ENCODE results near the gene BIN2.

DNA sequence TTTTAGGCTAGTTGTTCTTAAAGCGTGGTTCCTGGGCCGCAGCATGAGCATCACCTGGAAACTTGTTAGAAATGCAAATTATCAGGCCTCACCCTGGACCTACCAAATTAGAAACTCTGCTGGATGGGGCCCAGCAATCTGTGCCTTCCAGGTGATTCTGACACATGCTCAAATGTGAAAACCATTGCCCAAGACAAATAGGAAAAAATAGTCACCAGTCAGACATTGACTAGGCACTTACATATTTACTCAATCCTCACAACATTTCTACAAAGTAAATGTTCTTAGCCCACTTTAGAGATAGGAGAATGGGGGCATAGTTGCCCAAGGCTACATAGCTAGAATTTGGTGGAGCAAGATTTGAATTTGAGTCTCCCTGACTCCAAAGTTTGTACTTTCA lies 19.2 kb upstream of the BIN2 start:
- no peak for TF ChIP-seq MAFK (IDR thresholded peaks at IDR 0.05; ENCODE audit: low read depth, low read length)
- TF ChIP-seq, protein P1, sequence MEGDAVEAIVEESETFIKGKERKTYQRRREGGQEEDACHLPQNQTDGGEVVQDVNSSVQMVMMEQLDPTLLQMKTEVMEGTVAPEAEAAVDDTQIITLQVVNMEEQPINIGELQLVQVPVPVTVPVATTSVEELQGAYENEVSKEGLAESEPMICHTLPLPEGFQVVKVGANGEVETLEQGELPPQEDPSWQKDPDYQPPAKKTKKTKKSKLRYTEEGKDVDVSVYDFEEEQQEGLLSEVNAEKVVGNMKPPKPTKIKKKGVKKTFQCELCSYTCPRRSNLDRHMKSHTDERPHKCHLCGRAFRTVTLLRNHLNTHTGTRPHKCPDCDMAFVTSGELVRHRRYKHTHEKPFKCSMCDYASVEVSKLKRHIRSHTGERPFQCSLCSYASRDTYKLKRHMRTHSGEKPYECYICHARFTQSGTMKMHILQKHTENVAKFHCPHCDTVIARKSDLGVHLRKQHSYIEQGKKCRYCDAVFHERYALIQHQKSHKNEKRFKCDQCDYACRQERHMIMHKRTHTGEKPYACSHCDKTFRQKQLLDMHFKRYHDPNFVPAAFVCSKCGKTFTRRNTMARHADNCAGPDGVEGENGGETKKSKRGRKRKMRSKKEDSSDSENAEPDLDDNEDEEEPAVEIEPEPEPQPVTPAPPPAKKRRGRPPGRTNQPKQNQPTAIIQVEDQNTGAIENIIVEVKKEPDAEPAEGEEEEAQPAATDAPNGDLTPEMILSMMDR (conservative IDR thresholded peaks at IDR 0.05; ENCODE audit: low read depth, low read length): no peak
- no peak for TF ChIP-seq POLR2A (IDR thresholded peaks at IDR 0.05; ENCODE audit: low read depth, low read length)
- TF ChIP-seq CEBPB (IDR thresholded peaks at IDR 0.05; ENCODE audit: low read depth, low read length): no peak
- no peak for TF ChIP-seq USF2 (IDR thresholded peaks at IDR 0.05; ENCODE audit: low read depth, low read length)
- TF ChIP-seq RAD21 (IDR thresholded peaks at IDR 0.05; ENCODE audit: low read length): no peak
- no peak for TF ChIP-seq CHD1 (IDR thresholded peaks at IDR 0.05; ENCODE audit: low read depth, low read length)
- TF ChIP-seq RFX5 (IDR thresholded peaks at IDR 0.05; ENCODE audit: low read depth, low read length): no peak
- TF ChIP-seq MXI1 (IDR thresholded peaks at IDR 0.05; ENCODE audit: borderline replicate concordance, low read depth, low read length): no peak
- TF ChIP-seq ELK1 (IDR thresholded peaks at IDR 0.05; ENCODE audit: borderline replicate concordance, low read depth, low read length): no peak
- TF ChIP-seq BHLHE40 (IDR thresholded peaks at IDR 0.05; ENCODE audit: low read depth, low read length): no peak
- no peak for TF ChIP-seq SMC3 (IDR thresholded peaks at IDR 0.05; ENCODE audit: low read depth, low read length)
- TF ChIP-seq MAZ (IDR thresholded peaks at IDR 0.05; ENCODE audit: borderline replicate concordance, low read depth, low read length): no peak
- no peak for TF ChIP-seq RCOR1 (IDR thresholded peaks at IDR 0.05; ENCODE audit: insufficient replicate concordance, low read length)

All from IMR-90 (cell line).